HepG2 (cell line): Measurements from ENCODE around the gene PFKL. TPM values are rescaled to one million over a fixed set of nuclear protein-coding genes. Genes with fewer than 3 reads are reported as not detected.

ENCODE experiments used
- ATAC-seq: fragments of 200-7000 bp; cut with Tn5 transposase; 3 replicates; pipeline ENCODE4 v1.9.1; 2020; ENCODE audit warnings: mild to moderate bottlenecking, moderate library complexity
- BruUV-seq: library from RNA; stranded (reverse); fragments of 400-500 nt; replicated peaks from 2 replicates; lab custom pipeline; 2021; lab: Mats Ljungman, UMichigan
- CTCF ChIA-PET: fragments of 300-600 bp; formaldehyde crosslinking; extraction: SDS; loops from one replicate; lab custom pipeline; 2021; ENCODE audit warnings: low total read pairs, inconsistent platforms, low intra/inter-chr PET ratio; lab: Yijun Ruan, JAX
- POLR2A ChIA-PET: fragments of 350-600 bp; sonication (Branson Sonifier 250); formaldehyde crosslinking; loops from one replicate; lab custom pipeline; 2020; ENCODE audit warnings: antibody characterized with exemption, inconsistent platforms; lab: Yijun Ruan, JAX
- DNase-seq: peaks from one replicate; pipeline ENCODE4 v3.0.0-alpha.2; 2015; ENCODE audit warnings: low spot score
- FAIRE-seq: peaks from 3 replicates; lab custom pipeline; 2011; peaks lifted over from hg19 to GRCh38; lab: Jason Lieb, UNC
- H2AFZ ChIP-seq: one replicate; pipeline ENCODE4 v1.6.1; 2011; ENCODE audit warnings: low read length, inconsistent platforms
- H3K27ac ChIP-seq: fragments of 300-600 bp; 3 replicates; pipeline ENCODE4 v1.8.0; 2011; ENCODE audit warnings: mixed run types, mild to moderate bottlenecking, mixed read lengths, low read length, inconsistent platforms; ENCODE audit not compliant: insufficient read depth; ENCODE audit errors: extremely low read length
- H3K27me3 ChIP-seq, 2 experiments: fragments of 200-600 bp in 1 of 2; 2 replicates in 1 of 2; 3 replicates in 1 of 2; pipeline versions ENCODE4 v1.6.0 to v1.8.0; 2011; ENCODE audit warnings: low read length in 2 of 2, mild to moderate bottlenecking in 2 of 2, moderate library complexity in 2 of 2, inconsistent platforms in 1 of 2; ENCODE audit not compliant: insufficient read depth in 2 of 2, control insufficient read depth in 1 of 2
- H3K36me3 ChIP-seq, 2 experiments: fragments of 200-600 bp in 1 of 2; replicated peaks in 1 of 2; 2 replicates in 1 of 2; 3 replicates in 1 of 2; pipeline versions ENCODE4 v1.5.1 to v1.8.0; 2011; ENCODE audit warnings: low read length in 2 of 2, inconsistent platforms in 1 of 2; ENCODE audit not compliant: insufficient read depth in 2 of 2, control insufficient read depth in 1 of 2
- H3K4me1 ChIP-seq: 2 replicates; pipeline ENCODE4 v1.5.1; 2012; ENCODE audit warnings: low read length, inconsistent platforms; ENCODE audit not compliant: insufficient read depth
- H3K4me2 ChIP-seq: 2 replicates; pipeline ENCODE4 v1.6.0; 2011; ENCODE audit warnings: low read depth, low read length, inconsistent platforms
- H3K4me3 ChIP-seq, 3 experiments: fragments of 200-600 bp in 1 of 3; sonication (generic), shearing (Covaris generic) in 1 of 3; replicated peaks in 1 of 3; 2 replicates each; pipeline ENCODE4 v1.5.1; 2011 to 2016; ENCODE audit warnings: low read length in 3 of 3, inconsistent platforms in 2 of 3, low read depth in 2 of 3, mild to moderate bottlenecking in 2 of 3, control low read depth in 1 of 3, mixed read lengths in 1 of 3; ENCODE audit not compliant: insufficient read depth in 1 of 3
- H3K79me2 ChIP-seq: one replicate; pipeline ENCODE4 v1.6.1; 2011; ENCODE audit warnings: low read length, inconsistent platforms; ENCODE audit not compliant: insufficient read depth
- H3K9ac ChIP-seq: 2 replicates; pipeline ENCODE4 v1.6.0; 2011; ENCODE audit warnings: mild to moderate bottlenecking, low read depth, low read length, inconsistent platforms; ENCODE audit not compliant: insufficient read depth
- H3K9me3 ChIP-seq: 2 replicates; pipeline ENCODE4 v1.5.1; 2012; ENCODE audit warnings: mild to moderate bottlenecking, low read length
- H4K20me1 ChIP-seq: 2 replicates; pipeline ENCODE4 v1.6.0; 2011; ENCODE audit warnings: inconsistent platforms, mild to moderate bottlenecking, low read length, moderate library complexity; ENCODE audit not compliant: insufficient read depth
- DMTF1 ChIP-seq: sonication (generic); formaldehyde crosslinking; IDR thresholded peaks from 2 replicates; pipeline ENCODE4 v1.4.0; 2020; ENCODE audit warnings: mild to moderate bottlenecking, missing genetic modification reagents
- IRF2 ChIP-seq: IDR thresholded peaks from 2 replicates; pipeline ENCODE4 v1.6.1; 2018; ENCODE audit warnings: missing genetic modification reagents, missing compliant biosample characterization
- RAD21 ChIP-seq: fragments of 450-650 bp; formaldehyde crosslinking; IDR thresholded peaks from 2 replicates; pipeline ENCODE4 v1.5.0; 2020; ENCODE audit warnings: mild to moderate bottlenecking
- ZNF263 ChIP-seq: sonication (generic); formaldehyde crosslinking; IDR thresholded peaks from 2 replicates; pipeline ENCODE4 v1.4.0; 2020; ENCODE audit warnings: missing genetic modification reagents
- WGBS: methylation state at CpG from one replicate; pipeline ENCODE4 v1.1.6; 2017; ENCODE audit warnings: low lambda C conversion rate; 5-methylcytosine and 5-hydroxymethylcytosine counted together
- in situ Hi-C: cut with HindIII; loops from 2 replicates; pipeline ENCODE4 v1.10.0; 2017; ENCODE audit warnings: low pct_unique_long_range_greater_than_20kb; ENCODE audit not compliant: extremely low pct_ligation_motif_present
- intact Hi-C: fragments of 100-400 bp; cut with micrococcal nuclease; formaldehyde crosslinking; loops from one replicate; pipeline ENCODE4 v1.10.0; 2022; ENCODE audit not compliant: unreplicated experiment
- polyA plus RNA-seq, 8 experiments: library from polyadenylated mRNA; depleted of rRNA in 3 of 8; stranded (reverse) in 7 of 8; unstranded in 1 of 8; fragments of >200 nt; fragmentation: Illumina TruSeq in 4 of 8; extraction: Trizol in 4 of 8; gene quantifications; 2 replicates each; pipeline versions ENCODE4 v1.2.1 to v1.2.3, GENCODE V29; 2011 to 2016; ENCODE audit warnings: low read depth in 4 of 8, missing spikeins in 1 of 8, mixed read lengths in 1 of 8; ENCODE audit not compliant: insufficient read depth in 1 of 8
- total RNA-seq, 5 experiments: library from RNA; depleted of rRNA; stranded (reverse); fragments of >200 nt; fragmentation: Illumina TruSeq; extraction: Trizol; gene quantifications; 2 replicates each; pipeline ENCODE4 v1.2.3, GENCODE V29; 2016; ENCODE audit warnings: low read depth in 1 of 5
- TF ChIP-seq, protein P1 (sequence below): sonication (generic); formaldehyde crosslinking; IDR thresholded peaks from 2 replicates; pipeline ENCODE4 v1.5.0; 2020; ENCODE audit warnings: missing genetic modification reagents

PFKL gene
- total and polyA plus RNA-seq, 2 of the 13 experiments (the other 11 are each of a cell fraction or from before 2014, with no cell fraction given) = 92.8 to 106 TPM

GRCh38 chr21:44296103-44296519 lies 3.7 kb upstream of the PFKL start:
- Histone ChIP-seq H3K9ac (no peak overlapping the region), H4K20me1 (no peaks in the 10 kb centered on the region), H3K4me3 (peak overlapping the region in 1 of 3 experiments; percentile 61; a peak in 1 of 6 replicates), H2AFZ (no peak overlapping the region), H3K79me2 (peaks cover 6% of the 10 kb centered on the region), H3K27me3 (peaks cover 11 to 37% of the 10 kb centered on the region in 2 experiments), H3K36me3 (no peaks in the 10 kb centered on the region), H3K9me3 (no peaks in the 10 kb centered on the region), H3K27ac (no peak overlapping the region), H3K4me2 (peak overlapping the region; percentile 18; the same call in 1 of the 2 replicates), H3K4me1 (peaks cover 45% of the 10 kb centered on the region)
- no TSS peak for BruUV-seq
- FAIRE-seq = no peak
- ChIA-PET POLR2A (no interaction called here), CTCF (no interaction called here)
- no peak for DNase-seq
- WGBS = 0% methylated on average over 2 of the region's 12 CpGs
- intact Hi-C loops (no loop called here), in situ Hi-C loops (no loop called here)
- TF ChIP-seq ZNF263 (CRISPR knock-in tag) (peak; percentile 93), IRF2 (CRISPR knock-in tag) (no peak)
- no peak for ATAC-seq

DNA sequence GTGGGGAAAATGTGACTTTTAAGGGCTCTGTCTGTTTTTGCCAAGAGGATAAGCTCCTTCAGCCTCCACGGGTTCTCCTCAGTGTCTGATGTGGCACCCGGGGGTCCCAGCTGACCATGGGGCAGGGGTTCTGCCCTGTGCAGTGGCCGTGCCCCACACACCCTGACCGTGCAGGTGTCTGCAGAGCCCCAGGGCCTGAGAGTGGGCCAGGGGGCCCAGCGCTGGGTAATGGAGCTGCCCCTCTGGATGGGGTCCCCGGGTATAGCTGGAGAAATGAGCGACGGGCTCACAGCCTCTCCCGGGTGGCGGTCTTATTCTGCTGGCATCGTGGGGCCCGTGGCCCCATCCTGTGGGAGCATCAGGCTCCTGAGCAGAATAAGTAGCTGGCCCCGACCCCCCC lies 2.9 kb upstream of the PFKL start:
- H3K27ac ChIP-seq = no peak overlapping the region
- 0% methylated on average over 3 of the region's 13 CpGs for WGBS
- no peak overlapping the region for H2AFZ ChIP-seq
- peaks cover 11 to 32% of the 10 kb centered on the region in 2 experiments for H3K27me3 ChIP-seq
- TF ChIP-seq, protein P1, sequence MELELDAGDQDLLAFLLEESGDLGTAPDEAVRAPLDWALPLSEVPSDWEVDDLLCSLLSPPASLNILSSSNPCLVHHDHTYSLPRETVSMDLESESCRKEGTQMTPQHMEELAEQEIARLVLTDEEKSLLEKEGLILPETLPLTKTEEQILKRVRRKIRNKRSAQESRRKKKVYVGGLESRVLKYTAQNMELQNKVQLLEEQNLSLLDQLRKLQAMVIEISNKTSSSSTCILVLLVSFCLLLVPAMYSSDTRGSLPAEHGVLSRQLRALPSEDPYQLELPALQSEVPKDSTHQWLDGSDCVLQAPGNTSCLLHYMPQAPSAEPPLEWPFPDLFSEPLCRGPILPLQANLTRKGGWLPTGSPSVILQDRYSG (CRISPR knock-in tag) = no peak
- TF ChIP-seq DMTF1 (CRISPR knock-in tag) = no peak
- no peak for TF ChIP-seq RAD21
- FAIRE-seq = no peak
- ChIA-PET CTCF (no interaction called here), POLR2A (no interaction called here)
- no peaks in the 10 kb centered on the region for H3K36me3 ChIP-seq
- peaks cover 14% of the 10 kb centered on the region for H3K79me2 ChIP-seq
- H3K9me3 ChIP-seq = no peaks in the 10 kb centered on the region
- BruUV-seq = no TSS peak
- H3K4me2 ChIP-seq = no peak overlapping the region
- in situ Hi-C loops (no loop called here), intact Hi-C loops (no loop called here)
- peak overlapping the region in 1 of 3 experiments; percentile 16; a peak in 1 of 6 replicates for H3K4me3 ChIP-seq
- H3K4me1 ChIP-seq = peaks cover 53% of the 10 kb centered on the region
- no peak overlapping the region for H3K9ac ChIP-seq
- H4K20me1 ChIP-seq = peaks cover 5% of the 10 kb centered on the region; the same call in 1 of the 2 replicates
- no peak for ATAC-seq
- no peak for DNase-seq
